Measurements from ENCODE around the gene FAM83E. TPM values are rescaled to one million over a fixed set of nuclear protein-coding genes. Genes with fewer than 3 reads are reported as not detected.

The FAM83E gene
- total RNA-seq, 1 donor from 2014 or later: 1.1 TPM

DNA sequence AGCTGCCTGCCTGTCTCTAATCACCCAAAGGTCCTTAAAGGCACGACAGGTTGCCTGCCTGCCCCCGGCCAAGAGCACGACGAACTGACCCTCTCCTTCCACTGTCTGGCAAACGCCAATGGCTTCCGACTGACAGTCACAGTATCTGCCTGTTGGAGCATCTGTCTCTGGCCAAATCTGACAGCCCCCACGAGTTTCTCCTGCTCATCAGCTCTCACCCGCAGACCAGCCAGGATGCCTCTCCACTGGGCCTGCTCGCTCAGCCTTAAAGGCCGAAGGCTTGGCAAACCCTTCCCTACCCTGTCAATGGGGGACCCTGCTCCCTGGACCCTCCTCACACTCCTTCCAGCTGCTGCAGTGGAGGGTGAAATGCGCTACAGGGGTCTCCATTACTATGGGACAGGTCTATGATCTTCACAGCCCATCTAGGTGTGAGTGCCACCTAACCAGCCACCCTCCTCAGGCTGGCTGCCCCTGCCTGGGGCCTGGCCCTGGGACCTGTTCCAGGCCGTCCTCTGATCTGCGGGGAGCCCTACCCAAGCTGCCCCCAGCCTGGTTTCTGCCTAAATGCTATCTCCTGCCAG, 932 bp downstream of the FAM83E start:
- H3K4me1 Mint-ChIP-seq (ENCODE audit: unreplicated experiment): peaks cover 25% of the 10 kb centered on the region

DNA sequence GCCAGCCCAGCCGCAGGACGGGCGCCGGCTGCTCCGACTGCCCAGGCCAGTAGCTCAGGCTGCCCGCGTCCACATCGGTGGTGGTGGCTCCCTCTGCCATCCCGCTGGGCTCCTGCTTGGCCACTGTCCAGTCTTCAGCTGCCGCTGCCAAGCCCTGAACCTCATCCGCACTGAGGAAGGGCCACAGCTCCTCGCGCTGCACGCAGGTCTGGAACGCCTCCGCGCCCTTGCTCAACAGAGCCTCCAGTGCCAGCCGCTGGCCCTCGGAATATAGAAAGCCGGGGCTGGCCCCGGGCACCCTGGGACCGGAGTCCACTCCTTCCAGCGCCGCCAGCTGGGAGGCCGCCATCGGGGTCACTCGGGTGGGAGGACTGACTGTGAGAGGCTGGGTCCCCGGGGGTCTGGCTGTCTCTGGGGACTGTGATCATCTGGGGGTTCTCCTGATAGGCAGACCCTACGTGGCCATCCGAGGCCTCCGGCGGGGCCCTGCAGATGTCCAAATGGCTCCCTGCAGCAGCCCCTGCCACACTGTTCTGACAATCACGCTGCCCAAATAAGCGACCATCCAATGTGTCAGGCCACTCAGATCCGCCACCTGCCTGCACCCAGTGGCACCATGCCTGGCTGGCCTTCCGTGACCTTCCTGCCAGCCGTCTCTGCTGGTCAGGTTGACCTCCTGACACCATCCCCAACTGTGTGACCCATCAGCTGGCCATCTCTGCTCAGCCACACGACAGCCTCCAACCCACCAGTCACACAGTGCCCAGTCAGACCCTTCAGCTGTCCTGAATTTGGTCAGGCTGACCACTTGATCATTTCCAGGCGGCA, 1.6 kb downstream of the FAM83E start:
- H3K27me3 Mint-ChIP-seq (ENCODE audit: unreplicated experiment): no peaks in the 10 kb centered on the region
- TF ChIP-seq, protein P1, sequence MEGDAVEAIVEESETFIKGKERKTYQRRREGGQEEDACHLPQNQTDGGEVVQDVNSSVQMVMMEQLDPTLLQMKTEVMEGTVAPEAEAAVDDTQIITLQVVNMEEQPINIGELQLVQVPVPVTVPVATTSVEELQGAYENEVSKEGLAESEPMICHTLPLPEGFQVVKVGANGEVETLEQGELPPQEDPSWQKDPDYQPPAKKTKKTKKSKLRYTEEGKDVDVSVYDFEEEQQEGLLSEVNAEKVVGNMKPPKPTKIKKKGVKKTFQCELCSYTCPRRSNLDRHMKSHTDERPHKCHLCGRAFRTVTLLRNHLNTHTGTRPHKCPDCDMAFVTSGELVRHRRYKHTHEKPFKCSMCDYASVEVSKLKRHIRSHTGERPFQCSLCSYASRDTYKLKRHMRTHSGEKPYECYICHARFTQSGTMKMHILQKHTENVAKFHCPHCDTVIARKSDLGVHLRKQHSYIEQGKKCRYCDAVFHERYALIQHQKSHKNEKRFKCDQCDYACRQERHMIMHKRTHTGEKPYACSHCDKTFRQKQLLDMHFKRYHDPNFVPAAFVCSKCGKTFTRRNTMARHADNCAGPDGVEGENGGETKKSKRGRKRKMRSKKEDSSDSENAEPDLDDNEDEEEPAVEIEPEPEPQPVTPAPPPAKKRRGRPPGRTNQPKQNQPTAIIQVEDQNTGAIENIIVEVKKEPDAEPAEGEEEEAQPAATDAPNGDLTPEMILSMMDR (IDR thresholded peaks at IDR 0.05): no peak
- H3K4me1 Mint-ChIP-seq (ENCODE audit: unreplicated experiment): peaks cover 22% of the 10 kb centered on the region
- no peak overlapping the region for H3K4me3 Mint-ChIP-seq (ENCODE audit: unreplicated experiment)
- H3K9me3 Mint-ChIP-seq (ENCODE audit: unreplicated experiment): no peaks in the 10 kb centered on the region
- peak overlapping the region; percentile 59 for H3K27ac Mint-ChIP-seq (ENCODE audit: unreplicated experiment)
- peaks cover 10% of the 10 kb centered on the region for H3K36me3 Mint-ChIP-seq (ENCODE audit: unreplicated experiment)
- DNase-seq (ENCODE audit: extremely low spot score, unreplicated experiment): no peak

More for the DNA sequence above, 932 bp downstream of the FAM83E start:
- peaks cover 14% of the 10 kb centered on the region for H3K36me3 Mint-ChIP-seq (ENCODE audit: unreplicated experiment)
- TF ChIP-seq, protein P1 (IDR thresholded peaks at IDR 0.05): no peak
- H3K27ac Mint-ChIP-seq (ENCODE audit: unreplicated experiment): peak overlapping the region; percentile 59
- H3K9me3 Mint-ChIP-seq (ENCODE audit: unreplicated experiment): no peaks in the 10 kb centered on the region
- no peak for DNase-seq (ENCODE audit: extremely low spot score, unreplicated experiment)
- no peak overlapping the region for H3K4me3 Mint-ChIP-seq (ENCODE audit: unreplicated experiment)
- H3K27me3 Mint-ChIP-seq (ENCODE audit: unreplicated experiment): no peaks in the 10 kb centered on the region

DNA sequence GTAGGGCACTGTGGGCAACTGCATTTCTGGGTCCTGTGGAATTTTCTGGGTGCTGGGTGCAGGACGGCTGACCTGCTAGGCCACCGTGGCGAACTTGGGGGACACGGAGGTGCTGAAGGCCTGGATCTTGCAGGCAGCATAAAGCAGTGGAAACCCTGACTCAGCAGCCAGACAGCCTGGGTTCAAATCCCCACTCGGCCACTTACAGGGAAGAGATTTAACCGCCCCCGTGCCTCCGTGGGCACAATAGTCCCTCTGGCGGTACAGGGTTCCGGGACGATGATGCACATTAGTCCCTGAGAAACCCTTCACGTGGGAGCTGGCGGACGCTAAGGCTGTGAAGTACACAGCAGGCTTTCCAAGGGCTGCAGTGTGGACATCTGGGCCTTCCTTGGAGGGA, 3.0 kb downstream of the FAM83E start:
- no peak overlapping the region for H3K4me3 Mint-ChIP-seq (ENCODE audit: unreplicated experiment)
- H3K27ac Mint-ChIP-seq (ENCODE audit: unreplicated experiment): no peak overlapping the region
- peaks cover 8% of the 10 kb centered on the region for H3K36me3 Mint-ChIP-seq (ENCODE audit: unreplicated experiment)

DNA sequence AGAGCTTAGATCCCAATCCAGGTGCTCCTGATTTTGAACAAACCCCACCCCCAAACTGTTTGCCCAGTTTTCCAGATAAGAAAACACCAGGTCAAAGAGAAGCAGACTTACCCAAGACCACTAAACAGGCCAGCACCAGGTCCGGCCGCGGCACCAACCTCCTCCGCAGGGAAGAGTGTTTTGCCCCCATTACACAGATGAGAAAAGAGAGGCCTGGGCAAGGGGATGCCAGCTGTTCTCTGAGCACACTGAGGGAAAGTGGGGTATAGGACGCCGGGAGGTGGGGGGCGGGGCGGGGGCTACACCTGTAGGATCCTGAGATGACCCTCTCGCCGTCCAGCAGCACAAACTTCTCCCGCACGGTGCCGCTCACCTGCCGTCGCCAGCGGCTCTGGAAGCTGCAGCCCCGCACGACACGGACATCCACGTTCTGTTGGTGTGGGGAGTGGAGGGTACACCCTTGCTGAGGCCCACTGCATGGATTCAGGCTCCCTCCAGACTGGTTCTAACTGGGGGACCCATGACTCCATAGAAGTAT, 5.2 kb downstream of the FAM83E start:
- no peaks in the 10 kb centered on the region for H3K36me3 Mint-ChIP-seq (ENCODE audit: unreplicated experiment)
- H3K9me3 Mint-ChIP-seq (ENCODE audit: unreplicated experiment): no peaks in the 10 kb centered on the region
- H3K4me1 Mint-ChIP-seq (ENCODE audit: unreplicated experiment): peaks cover 2% of the 10 kb centered on the region
- no peaks in the 10 kb centered on the region for H3K27me3 Mint-ChIP-seq (ENCODE audit: unreplicated experiment)
- DNase-seq (ENCODE audit: extremely low spot score, unreplicated experiment): no peak
- no peak overlapping the region for H3K4me3 Mint-ChIP-seq (ENCODE audit: unreplicated experiment)
- H3K27ac Mint-ChIP-seq (ENCODE audit: unreplicated experiment): no peak overlapping the region
- TF ChIP-seq, protein P1 (IDR thresholded peaks at IDR 0.05): no peak

More for the DNA sequence above, 3.0 kb downstream of the FAM83E start:
- no peaks in the 10 kb centered on the region for H3K9me3 Mint-ChIP-seq (ENCODE audit: unreplicated experiment)
- H3K27me3 Mint-ChIP-seq (ENCODE audit: unreplicated experiment): no peaks in the 10 kb centered on the region
- peaks cover 8% of the 10 kb centered on the region for H3K4me1 Mint-ChIP-seq (ENCODE audit: unreplicated experiment)
- TF ChIP-seq, protein P1 (IDR thresholded peaks at IDR 0.05): no peak
- no peak for DNase-seq (ENCODE audit: extremely low spot score, unreplicated experiment)

DNA sequence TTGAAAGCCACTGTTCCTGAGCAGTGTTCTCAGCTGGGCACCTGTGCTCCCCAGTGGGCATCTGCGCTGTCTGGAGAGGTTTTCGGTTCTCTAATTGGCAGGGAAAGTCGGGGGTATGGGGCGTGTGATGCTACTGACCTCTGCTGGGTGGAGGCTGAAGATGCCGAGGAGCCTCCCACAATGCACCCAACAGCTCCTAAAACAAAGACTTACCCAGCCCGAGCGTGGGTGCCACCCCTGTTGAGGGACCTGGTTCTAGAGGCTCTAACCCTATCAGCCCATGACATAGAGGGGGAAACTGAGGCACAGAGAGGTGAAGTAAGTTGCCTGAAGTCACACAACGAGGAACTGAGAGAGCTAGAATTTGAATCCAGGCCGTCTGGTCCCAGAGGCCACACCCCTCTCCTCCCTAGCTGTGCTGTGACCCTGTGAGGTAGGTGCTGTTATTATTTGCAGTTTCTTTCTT, 6.0 kb downstream of the FAM83E start:
- no peaks in the 10 kb centered on the region for H3K36me3 Mint-ChIP-seq (ENCODE audit: unreplicated experiment)
- no peak overlapping the region for H3K4me3 Mint-ChIP-seq (ENCODE audit: unreplicated experiment)
- no peaks in the 10 kb centered on the region for H3K9me3 Mint-ChIP-seq (ENCODE audit: unreplicated experiment)
- no peaks in the 10 kb centered on the region for H3K27me3 Mint-ChIP-seq (ENCODE audit: unreplicated experiment)
- TF ChIP-seq, protein P1 (IDR thresholded peaks at IDR 0.05): peak; percentile 48
- DNase-seq (ENCODE audit: extremely low spot score, unreplicated experiment): no peak
- H3K27ac Mint-ChIP-seq (ENCODE audit: unreplicated experiment): no peak overlapping the region
- peaks cover 2% of the 10 kb centered on the region for H3K4me1 Mint-ChIP-seq (ENCODE audit: unreplicated experiment)
